Activated CD4-positive, alpha-beta T cell treated with anti-CD3 and anti-CD28 coated beads for 48 hours (primary cell): ENCODE results near the gene CCDC183.
"Not testable (repeated sequence)": the region's sequence is repeated elsewhere in the genome, so short reads cannot be mapped to it uniquely, and the experiment has no call there.

ENCODE experiments used
- DNase-seq: peaks from one replicate; pipeline ENCODE4 v3.0.0-alpha.2; 2020

Gene CCDC183

GRCh38 chr9:136803009-136803550 is 6.9 kb downstream of the CCDC183 start:
- not testable (repeated sequence) for DNase-seq

DNA sequence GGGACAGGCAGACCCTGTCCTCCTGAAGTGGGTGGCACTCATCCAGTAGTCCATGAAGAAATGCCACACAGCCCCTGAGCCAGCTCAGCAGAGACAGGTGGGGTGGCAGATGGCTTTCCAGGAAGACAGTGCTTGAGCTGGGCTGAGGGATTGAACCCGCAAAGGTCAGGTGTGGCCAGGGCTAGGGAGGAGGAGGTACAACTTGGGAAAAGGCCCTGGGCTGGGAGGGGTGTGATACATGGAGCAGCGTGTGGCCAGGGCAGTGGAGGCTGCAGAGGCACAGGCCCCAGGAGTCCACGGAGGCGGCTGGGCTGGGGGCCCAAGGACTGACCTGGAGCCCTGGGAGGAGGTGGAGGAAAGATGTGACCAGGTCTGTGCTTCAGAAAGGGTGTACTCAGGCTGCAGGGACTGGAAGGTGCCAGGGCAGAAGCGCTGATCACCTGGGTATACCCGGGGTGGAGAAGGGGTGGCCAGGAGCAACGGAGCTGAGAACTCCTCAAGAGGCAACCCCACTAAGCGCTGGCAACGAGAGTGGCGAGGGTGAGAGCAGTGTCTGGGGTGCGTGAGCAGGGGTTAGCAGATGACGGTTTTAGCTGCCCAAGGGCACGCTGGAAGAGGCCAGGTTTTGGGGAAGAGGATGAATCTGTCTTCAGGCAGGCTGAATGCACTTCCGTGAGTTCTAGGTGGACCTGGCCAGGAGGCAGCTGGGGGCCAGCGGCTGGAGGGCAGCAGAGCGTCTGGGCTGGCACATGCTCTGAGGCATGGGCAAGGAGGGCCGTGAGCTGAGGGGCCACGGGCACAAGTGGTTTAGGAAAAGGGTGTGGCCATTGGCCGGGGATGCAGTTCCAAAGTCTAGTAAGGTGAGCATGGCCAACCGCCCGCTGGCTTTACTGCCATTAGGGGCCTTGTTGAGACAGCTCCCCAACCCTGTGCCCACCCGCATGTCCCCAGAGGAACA is 7.7 kb downstream of the CCDC183 start:
- DNase-seq, result no peak

GRCh38 chr9:136804509-136805206 is 8.5 kb downstream of the CCDC183 start:
- no peak for DNase-seq

GRCh38 chr9:136805207-136805740 is 9.1 kb downstream of the CCDC183 start:
- DNase-seq, result no peak

GRCh38 chr9:136806067-136806466 is 9.9 kb downstream of the CCDC183 start:
- no peak for DNase-seq

DNA sequence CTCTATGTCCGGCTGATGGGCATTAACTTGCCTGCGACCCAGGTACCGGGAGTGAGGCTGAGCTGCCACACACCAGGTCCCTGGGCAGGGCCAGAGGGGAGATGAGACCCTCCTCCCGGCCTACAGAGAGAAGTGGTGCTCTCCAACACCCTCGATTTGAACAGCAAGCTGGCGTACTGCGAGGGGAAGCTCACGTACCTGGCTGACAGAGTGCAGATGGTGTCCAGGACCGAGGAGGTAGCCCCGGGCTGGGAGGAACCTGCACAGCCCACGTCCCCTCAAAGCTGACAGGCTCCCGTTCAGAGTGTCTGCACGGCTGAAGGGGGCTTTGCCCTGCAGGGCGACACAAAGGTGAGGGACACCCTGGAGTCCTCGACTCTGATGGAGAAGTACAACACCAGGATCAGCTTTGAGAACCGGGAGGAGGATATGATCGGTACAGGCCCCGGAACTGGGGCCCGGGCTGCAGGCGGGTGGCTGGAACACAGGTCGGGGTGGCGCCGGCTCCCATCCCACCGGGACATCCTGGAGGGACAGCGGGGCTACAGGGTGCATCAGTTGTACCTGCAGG is 10.6 kb downstream of the CCDC183 start:
- DNase-seq, result no peak

GRCh38 chr9:136807281-136808074 is 11.3 kb downstream of the CCDC183 start, which contains the start of gene RABL6:
Gene RABL6, plus strand, starts transcription at chr9:136807948. Its CDS starts 249 bp downstream, at chr9:136808197.
- DNase-seq, result peak; percentile 83

DNA sequence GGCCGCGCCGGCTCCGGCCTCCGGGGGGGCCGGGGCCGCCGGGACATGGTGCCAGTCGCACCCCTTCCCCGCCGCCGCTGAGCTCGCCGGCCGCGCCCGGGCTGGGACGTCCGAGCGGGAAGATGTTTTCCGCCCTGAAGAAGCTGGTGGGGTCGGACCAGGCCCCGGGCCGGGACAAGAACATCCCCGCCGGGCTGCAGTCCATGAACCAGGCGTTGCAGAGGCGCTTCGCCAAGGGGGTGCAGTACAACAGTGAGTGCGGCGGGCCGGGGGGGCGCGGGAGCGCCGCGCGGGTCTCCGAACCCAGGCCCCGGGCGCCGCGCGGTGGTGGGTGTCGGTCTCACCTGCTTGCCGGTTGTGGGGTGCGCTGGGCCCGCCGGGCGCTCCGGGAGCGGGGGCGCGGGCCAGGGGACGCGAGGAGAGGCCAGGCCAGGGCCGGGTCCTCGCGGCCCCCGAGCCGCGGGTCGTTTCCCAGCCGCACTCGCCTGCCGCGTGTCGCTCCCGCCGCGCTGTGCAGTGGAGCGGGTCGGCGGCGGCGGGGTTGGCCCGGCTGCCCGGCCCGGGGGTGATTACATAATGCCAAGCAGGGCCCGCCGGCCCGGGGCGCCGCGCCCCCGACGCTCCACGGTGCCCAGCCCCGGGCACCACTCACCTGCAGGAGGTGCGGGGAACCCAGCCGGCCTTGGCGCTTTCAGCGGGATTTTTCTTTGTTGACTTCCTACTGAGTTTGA is 12.1 kb downstream of the CCDC183 start:
- peak; percentile 47 for DNase-seq

- DNase-seq, result no peak
These were observed 12.6 kb downstream of the CCDC183 start for GRCh38 chr9:136808806-136809158.

GRCh38 chr9:136814725-136815421 is 18.7 kb downstream of the CCDC183 start:
- DNase-seq, result no peak

DNA sequence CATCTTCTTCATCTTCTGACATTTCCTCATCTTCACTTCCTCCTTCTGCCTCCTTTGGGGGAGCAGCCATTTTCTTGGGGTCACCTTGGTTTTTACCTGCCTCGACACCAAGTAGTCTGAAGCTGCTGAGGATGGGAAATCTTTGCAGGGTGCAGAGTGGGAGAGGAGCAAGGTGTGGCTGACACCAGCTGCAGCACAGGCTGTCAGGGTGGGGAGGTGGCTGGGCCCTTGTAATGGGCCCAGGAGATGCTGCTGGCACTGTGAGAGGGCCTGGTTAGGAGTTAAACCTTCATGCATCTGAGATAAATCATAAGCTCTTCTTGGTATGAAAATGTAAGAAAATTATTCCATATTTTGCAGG is 19.3 kb downstream of the CCDC183 start:
- DNase-seq, result no peak

DNA sequence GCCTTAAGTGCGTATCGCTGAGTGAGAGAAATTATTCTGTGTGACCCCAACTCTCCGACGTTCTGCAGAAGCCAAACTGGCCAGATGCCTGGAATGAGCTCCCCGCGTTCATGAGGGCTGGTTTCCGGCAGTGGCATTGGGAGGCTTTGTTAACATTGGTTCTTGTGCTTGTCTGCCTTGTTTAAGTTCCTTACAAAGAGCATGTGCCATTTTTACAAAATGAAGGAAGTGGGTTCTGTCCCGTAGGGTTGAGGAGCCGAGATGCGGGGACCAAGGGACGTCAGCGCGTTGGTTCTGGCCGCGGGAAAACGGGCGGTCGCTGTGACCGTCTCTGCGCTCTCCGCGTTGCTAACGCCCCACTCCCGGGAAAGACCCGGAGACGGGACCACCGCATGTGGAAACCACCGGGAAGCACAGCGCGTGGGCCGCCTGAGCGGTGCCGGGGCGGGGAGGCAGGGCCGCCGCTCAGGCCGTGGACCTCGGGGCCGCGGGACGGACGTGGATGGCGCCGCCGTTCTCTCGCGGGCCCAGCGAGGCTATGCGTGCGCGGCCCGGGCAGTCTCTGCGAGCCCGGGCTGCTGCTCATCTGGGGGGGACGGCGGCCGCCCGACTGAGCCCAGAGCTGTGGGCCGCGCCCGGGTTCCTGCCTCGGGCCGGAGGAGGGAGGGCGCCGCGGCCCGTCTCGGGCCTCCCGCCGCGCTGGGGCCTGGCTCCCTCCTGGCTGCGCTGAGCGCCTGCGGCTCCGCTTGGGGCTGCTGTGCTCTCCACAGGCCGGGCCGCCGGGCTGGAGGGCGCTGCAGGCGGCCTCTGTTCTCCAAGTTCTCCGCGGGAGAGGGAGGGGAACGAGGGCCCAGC is 25.1 kb downstream of the CCDC183 start:
- DNase-seq, result no peak

DNA sequence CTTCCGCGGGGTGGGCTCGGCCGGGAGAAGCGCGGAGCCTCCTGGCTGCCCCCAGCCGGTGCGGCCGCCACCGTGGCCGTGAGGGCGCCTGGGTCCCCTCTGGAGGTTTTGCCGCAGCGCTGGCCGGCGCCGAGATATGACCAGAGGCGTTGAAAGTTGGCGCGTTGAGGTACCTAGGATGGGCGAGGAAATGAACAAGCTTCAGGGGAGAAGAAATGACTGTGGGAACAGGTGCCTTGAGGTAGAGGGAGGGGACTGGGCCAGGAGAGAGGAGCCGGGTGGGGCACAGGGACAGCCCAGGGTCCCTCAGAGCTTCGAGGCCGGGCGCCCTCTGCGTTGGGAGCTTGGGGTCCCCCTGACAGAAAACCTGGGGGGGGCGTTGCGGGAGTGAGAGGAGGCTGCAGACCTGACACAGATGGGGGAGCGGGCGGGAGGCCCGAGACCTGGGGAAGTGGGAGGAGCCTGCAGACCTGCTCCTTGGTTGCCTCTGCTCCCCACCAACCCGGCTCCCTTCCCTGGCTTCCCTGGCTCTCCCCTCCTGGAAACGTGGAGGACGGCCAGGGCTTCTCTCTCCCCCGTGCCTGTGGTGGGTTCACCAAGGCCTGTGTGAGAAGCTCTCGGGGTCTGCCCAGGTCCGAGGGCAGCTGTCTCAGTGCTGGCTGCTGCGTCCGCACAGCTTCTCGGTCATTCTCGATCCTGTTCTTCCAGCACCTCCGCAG is 25.8 kb downstream of the CCDC183 start:
- DNase-seq, result no peak

GRCh38 chr9:136823136-136824046 is 27.3 kb downstream of the CCDC183 start:
- DNase-seq, result no peak

GRCh38 chr9:136824496-136825225 is 28.5 kb downstream of the CCDC183 start:
- no peak for DNase-seq

GRCh38 chr9:136825295-136826187 is 29.4 kb downstream of the CCDC183 start:
- DNase-seq, result no peak
